ENCODE results near the gene LRRC8E. TPM values are rescaled to one million over a fixed set of nuclear protein-coding genes. Genes with fewer than 3 reads are reported as not detected.

LRRC8E gene
- total and polyA plus RNA-seq, 8 donors, result 2.6 to 6.1 (median 4.7) TPM

DNA sequence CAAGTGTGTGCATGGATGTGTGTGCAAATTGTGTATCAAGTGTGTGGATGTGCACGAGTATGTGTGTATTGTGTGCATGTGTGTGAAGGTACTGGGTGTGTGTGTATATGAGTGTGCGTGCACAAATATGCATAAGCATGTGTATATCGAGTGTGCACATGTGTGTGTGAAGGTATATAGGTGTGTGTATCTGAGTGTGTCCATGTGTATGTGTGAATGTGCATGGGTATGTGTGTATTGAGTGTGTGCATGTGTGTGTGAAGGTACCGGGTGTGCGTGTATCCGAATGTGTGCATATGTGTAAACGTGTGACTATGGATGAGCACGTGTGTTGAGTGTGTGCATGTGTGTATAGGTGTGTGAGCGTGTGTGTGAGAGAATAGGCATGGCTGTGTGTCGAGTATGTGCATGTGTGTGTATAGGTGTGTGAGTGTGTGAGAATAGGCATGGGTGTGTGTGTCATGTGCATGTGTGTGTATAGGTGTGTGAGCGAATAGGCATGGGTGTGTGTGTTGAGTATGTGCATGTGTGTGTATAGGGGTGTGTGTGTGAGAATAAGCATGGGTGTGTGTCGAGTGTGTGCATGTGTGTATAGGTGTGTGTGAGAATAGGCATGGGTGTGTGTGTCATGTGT lies 45.5 kb upstream of the LRRC8E start:
- no peaks in the 10 kb centered on the region for H3K4me1 ChIP-seq

DNA sequence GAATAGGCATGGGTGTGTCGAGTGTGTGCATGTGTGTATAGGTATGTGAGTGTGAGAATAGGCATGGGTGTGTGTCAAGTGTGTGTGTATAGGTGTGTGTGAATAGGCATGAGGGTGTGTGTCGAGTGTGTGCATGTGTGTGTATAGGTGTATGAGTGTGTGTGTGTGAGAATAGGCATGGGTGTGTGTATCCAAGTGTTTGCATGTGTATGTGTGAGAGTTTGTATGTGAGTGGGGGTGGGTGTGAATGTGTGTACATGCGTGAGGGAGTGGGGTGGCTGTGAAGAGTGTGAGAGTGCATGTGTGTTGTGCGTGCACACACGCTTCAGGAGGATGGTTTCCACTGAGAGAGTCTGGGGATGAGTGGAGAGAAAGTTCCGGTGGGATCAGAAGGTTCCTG lies 44.8 kb upstream of the LRRC8E start:
- no peaks in the 10 kb centered on the region for H3K4me1 ChIP-seq
- H3K9me3 ChIP-seq, result no peaks in the 10 kb centered on the region
- 90 to 94% methylated on average over 6 of the region's 6 CpGs for WGBS, 2 donors
- no peak overlapping the region for H3K4me3 ChIP-seq
- H3K36me3 ChIP-seq, result no peaks in the 10 kb centered on the region
- H3K27me3 ChIP-seq, result no peaks in the 10 kb centered on the region
- ATAC-seq (no peak), FAIRE-seq (no peak), DNase-seq (no peak)
- TF ChIP-seq, protein P1, sequence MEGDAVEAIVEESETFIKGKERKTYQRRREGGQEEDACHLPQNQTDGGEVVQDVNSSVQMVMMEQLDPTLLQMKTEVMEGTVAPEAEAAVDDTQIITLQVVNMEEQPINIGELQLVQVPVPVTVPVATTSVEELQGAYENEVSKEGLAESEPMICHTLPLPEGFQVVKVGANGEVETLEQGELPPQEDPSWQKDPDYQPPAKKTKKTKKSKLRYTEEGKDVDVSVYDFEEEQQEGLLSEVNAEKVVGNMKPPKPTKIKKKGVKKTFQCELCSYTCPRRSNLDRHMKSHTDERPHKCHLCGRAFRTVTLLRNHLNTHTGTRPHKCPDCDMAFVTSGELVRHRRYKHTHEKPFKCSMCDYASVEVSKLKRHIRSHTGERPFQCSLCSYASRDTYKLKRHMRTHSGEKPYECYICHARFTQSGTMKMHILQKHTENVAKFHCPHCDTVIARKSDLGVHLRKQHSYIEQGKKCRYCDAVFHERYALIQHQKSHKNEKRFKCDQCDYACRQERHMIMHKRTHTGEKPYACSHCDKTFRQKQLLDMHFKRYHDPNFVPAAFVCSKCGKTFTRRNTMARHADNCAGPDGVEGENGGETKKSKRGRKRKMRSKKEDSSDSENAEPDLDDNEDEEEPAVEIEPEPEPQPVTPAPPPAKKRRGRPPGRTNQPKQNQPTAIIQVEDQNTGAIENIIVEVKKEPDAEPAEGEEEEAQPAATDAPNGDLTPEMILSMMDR (IDR thresholded peaks at IDR 0.05), result no peak
- intact Hi-C loops (cut with DNase I), result no loop called here
- H3K27ac ChIP-seq, result no peak overlapping the region

More for the DNA sequence above, 45.5 kb upstream of the LRRC8E start:
- Histone ChIP-seq H3K9me3 (no peaks in the 10 kb centered on the region), H3K27me3 (no peaks in the 10 kb centered on the region), H3K27ac (no peak overlapping the region), H3K36me3 (no peaks in the 10 kb centered on the region), H3K4me3 (no peak overlapping the region)
- FAIRE-seq, result no peak
- 91 to 96% methylated on average over 12 of the region's 12 CpGs for WGBS, 2 donors
- TF ChIP-seq, protein P1 (IDR thresholded peaks at IDR 0.05), result no peak
- DNase-seq, result no peak
- intact Hi-C loops (cut with DNase I), result no loop called here
- ATAC-seq, result no peak

- 65 to 66% methylated on average over 5 of the region's 5 CpGs for WGBS, 2 donors
- no peak for FAIRE-seq
These were observed 43.9 kb upstream of the LRRC8E start for GRCh38 chr19:7844405-7844804.

GRCh38 chr19:7844951-7845350 lies 43.4 kb upstream of the LRRC8E start:
- TF ChIP-seq, protein P1 (IDR thresholded peaks at IDR 0.05), result no peak
- ATAC-seq, result no peak
- no peak for FAIRE-seq

More at GRCh38 chr19:7844405-7844804, 43.9 kb upstream of the LRRC8E start:
- TF ChIP-seq, protein P1 (IDR thresholded peaks at IDR 0.05), result no peak
- Histone ChIP-seq H3K36me3 (no peaks in the 10 kb centered on the region), H3K9me3 (no peaks in the 10 kb centered on the region), H3K27ac (no peak overlapping the region), H3K4me3 (no peak overlapping the region), H3K4me1 (no peaks in the 10 kb centered on the region), H3K27me3 (no peaks in the 10 kb centered on the region)
- DNase-seq, result no peak
- intact Hi-C loops (cut with DNase I), result no loop called here
- no peak for ATAC-seq

GRCh38 chr19:7845390-7846154 lies 42.7 kb upstream of the LRRC8E start:
- intact Hi-C loops (cut with DNase I), result no loop called here
- TF ChIP-seq, protein P1 (IDR thresholded peaks at IDR 0.05), result no peak
- Histone ChIP-seq H3K27ac (no peak overlapping the region), H3K4me3 (no peak overlapping the region), H3K27me3 (no peaks in the 10 kb centered on the region), H3K9me3 (no peaks in the 10 kb centered on the region), H3K4me1 (no peaks in the 10 kb centered on the region), H3K36me3 (no peaks in the 10 kb centered on the region)
- ATAC-seq, result no peak
- DNase-seq, result no peak
- 84 to 90% methylated on average over 20 of the region's 20 CpGs for WGBS, 2 donors
- FAIRE-seq, result no peak

More at GRCh38 chr19:7844951-7845350, 43.4 kb upstream of the LRRC8E start:
- H3K4me1 ChIP-seq, result no peaks in the 10 kb centered on the region
- intact Hi-C loops (cut with DNase I), result no loop called here
- H3K27me3 ChIP-seq, result no peaks in the 10 kb centered on the region
- DNase-seq, result no peak
- H3K27ac ChIP-seq, result no peak overlapping the region
- no peak overlapping the region for H3K4me3 ChIP-seq
- 84% methylated on average over 9 to 10 of the region's 10 CpGs for WGBS, 2 donors
- no peaks in the 10 kb centered on the region for H3K9me3 ChIP-seq
- no peaks in the 10 kb centered on the region for H3K36me3 ChIP-seq

Measured in pancreas (tissue), 10 donors.